ENCODE data around the gene CHAMP1. TPM values are rescaled to one million over a fixed set of nuclear protein-coding genes. Genes with fewer than 3 reads are reported as not detected.

Gene CHAMP1
- total and polyA plus RNA-seq, 2 of the 13 experiments (the other 11 are each of a cell fraction or from before 2014, with no cell fraction given), result 8.4 to 9.7 TPM

- peak; percentile 89 for TF ChIP-seq MTERF4 (CRISPR knock-in tag; IDR thresholded peaks at IDR 0.05)
- TF ChIP-seq, protein P1, sequence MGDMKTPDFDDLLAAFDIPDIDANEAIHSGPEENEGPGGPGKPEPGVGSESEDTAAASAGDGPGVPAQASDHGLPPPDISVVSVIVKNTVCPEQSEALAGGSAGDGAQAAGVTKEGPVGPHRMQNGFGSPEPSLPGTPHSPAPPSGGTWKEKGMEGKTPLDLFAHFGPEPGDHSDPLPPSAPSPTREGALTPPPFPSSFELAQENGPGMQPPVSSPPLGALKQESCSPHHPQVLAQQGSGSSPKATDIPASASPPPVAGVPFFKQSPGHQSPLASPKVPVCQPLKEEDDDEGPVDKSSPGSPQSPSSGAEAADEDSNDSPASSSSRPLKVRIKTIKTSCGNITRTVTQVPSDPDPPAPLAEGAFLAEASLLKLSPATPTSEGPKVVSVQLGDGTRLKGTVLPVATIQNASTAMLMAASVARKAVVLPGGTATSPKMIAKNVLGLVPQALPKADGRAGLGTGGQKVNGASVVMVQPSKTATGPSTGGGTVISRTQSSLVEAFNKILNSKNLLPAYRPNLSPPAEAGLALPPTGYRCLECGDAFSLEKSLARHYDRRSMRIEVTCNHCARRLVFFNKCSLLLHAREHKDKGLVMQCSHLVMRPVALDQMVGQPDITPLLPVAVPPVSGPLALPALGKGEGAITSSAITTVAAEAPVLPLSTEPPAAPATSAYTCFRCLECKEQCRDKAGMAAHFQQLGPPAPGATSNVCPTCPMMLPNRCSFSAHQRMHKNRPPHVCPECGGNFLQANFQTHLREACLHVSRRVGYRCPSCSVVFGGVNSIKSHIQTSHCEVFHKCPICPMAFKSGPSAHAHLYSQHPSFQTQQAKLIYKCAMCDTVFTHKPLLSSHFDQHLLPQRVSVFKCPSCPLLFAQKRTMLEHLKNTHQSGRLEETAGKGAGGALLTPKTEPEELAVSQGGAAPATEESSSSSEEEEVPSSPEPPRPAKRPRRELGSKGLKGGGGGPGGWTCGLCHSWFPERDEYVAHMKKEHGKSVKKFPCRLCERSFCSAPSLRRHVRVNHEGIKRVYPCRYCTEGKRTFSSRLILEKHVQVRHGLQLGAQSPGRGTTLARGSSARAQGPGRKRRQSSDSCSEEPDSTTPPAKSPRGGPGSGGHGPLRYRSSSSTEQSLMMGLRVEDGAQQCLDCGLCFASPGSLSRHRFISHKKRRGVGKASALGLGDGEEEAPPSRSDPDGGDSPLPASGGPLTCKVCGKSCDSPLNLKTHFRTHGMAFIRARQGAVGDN (CRISPR knock-in tag; IDR thresholded peaks at IDR 0.05), result peak; percentile 91
- TF ChIP-seq TBP (CRISPR knock-in tag; IDR thresholded peaks at IDR 0.05), result peak; percentile 23; the same call in 1 of the 2 replicates
- peak; percentile 87; the same call in 1 of the 2 replicates for TF ChIP-seq ZNF761 (CRISPR knock-in tag; conservative IDR thresholded peaks at IDR 0.05)
- no peak for TF ChIP-seq KDM6A (CRISPR knock-in tag; IDR thresholded peaks at IDR 0.05; ENCODE audit: low read depth)
- no peak for TF ChIP-seq ATAD3A (CRISPR knock-in tag; IDR thresholded peaks at IDR 0.05)
- TF ChIP-seq ZFP36L1 (CRISPR knock-in tag; IDR thresholded peaks at IDR 0.05), result peak; percentile 98
- TF ChIP-seq, protein P2, sequence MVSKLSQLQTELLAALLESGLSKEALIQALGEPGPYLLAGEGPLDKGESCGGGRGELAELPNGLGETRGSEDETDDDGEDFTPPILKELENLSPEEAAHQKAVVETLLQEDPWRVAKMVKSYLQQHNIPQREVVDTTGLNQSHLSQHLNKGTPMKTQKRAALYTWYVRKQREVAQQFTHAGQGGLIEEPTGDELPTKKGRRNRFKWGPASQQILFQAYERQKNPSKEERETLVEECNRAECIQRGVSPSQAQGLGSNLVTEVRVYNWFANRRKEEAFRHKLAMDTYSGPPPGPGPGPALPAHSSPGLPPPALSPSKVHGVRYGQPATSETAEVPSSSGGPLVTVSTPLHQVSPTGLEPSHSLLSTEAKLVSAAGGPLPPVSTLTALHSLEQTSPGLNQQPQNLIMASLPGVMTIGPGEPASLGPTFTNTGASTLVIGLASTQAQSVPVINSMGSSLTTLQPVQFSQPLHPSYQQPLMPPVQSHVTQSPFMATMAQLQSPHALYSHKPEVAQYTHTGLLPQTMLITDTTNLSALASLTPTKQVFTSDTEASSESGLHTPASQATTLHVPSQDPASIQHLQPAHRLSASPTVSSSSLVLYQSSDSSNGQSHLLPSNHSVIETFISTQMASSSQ (IDR thresholded peaks at IDR 0.05; ENCODE audit: low read depth), result no peak
- TF ChIP-seq, protein P2 (CRISPR knock-in tag; IDR thresholded peaks at IDR 0.05; ENCODE audit: borderline replicate concordance), result peak; percentile 21
- TF ChIP-seq HDAC6 (IDR thresholded peaks at IDR 0.05; ENCODE audit: low read depth, low read length), result no peak
- 0 out of 2 replicates have a peak, but pooled peaks have one; percentile 21 for TF ChIP-seq AKAP8 (CRISPR knock-in tag; IDR thresholded peaks at IDR 0.05)
- no peak for TF ChIP-seq AHR (CRISPR knock-in tag; IDR thresholded peaks at IDR 0.05)
- peak; percentile 87 for TF ChIP-seq ZNF143 (CRISPR knock-in tag; IDR thresholded peaks at IDR 0.05)
- no peak for TF ChIP-seq POLR2AphosphoS2 (IDR thresholded peaks at IDR 0.05; ENCODE audit: low read depth, low read length)
- peak; percentile 36; the same call in 1 of the 2 replicates for TF ChIP-seq HDAC2 (CRISPR knock-in tag; IDR thresholded peaks at IDR 0.05)
- peak; percentile 99 for TF ChIP-seq ZNF878 (CRISPR knock-in tag; IDR thresholded peaks at IDR 0.05)
- TF ChIP-seq, protein P3, sequence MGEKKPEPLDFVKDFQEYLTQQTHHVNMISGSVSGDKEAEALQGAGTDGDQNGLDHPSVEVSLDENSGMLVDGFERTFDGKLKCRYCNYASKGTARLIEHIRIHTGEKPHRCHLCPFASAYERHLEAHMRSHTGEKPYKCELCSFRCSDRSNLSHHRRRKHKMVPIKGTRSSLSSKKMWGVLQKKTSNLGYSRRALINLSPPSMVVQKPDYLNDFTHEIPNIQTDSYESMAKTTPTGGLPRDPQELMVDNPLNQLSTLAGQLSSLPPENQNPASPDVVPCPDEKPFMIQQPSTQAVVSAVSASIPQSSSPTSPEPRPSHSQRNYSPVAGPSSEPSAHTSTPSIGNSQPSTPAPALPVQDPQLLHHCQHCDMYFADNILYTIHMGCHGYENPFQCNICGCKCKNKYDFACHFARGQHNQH (CRISPR knock-in tag; IDR thresholded peaks at IDR 0.05), result peak; percentile 72
- TF ChIP-seq JARID2 (CRISPR knock-in tag; IDR thresholded peaks at IDR 0.05; ENCODE audit: insufficient replicate concordance), result no peak
- no peak for TF ChIP-seq SMARCC2 (IDR thresholded peaks at IDR 0.05)
These were observed at the start of gene CHAMP1 (continued) for GRCh38 chr13:114314074-114314912.
